ENCODE results near the gene PDCD2L.
"Not testable (repeated sequence)": the region's sequence is repeated elsewhere in the genome, so short reads cannot be mapped to it uniquely, and the experiment has no call there.

The PDCD2L gene

DNA sequence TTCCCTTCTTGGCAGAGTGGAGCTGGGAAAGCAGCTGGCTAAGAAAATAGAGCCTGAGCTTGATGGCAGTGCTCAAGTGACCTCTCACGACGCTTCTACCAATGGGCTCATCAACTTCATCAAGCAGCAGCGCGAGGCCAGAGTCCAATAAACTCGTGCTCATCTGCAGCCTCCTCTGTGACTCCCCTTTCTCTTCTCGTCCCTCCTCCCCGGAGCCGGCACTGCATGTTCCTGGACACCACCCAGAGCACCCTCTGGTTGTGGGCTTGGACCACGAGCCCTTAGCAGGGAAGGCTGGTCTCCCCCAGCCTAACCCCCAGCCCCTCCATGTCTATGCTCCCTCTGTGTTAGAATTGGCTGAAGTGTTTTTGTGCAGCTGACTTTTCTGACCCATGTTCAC, 4.3 kb upstream of the PDCD2L start:
- Histone ChIP-seq H3K27ac (ENCODE audit: low read length) (no peak overlapping the region), H3K27me3 (ENCODE audit: control insufficient read depth, insufficient read depth, low read length) (no peaks in the 10 kb centered on the region), H3K36me3 (ENCODE audit: control insufficient read depth, low read depth, low read length) (peaks cover 41% of the 10 kb centered on the region), H3K4me3 (ENCODE audit: low read length) (no peak overlapping the region), H3K9ac (ENCODE audit: low read length) (no peak overlapping the region), H3K4me1 (ENCODE audit: control insufficient read depth, low read depth, low read length) (no peaks in the 10 kb centered on the region), H3K9me3 (ENCODE audit: control insufficient read depth, low read depth, low read length) (no peaks in the 10 kb centered on the region)

DNA sequence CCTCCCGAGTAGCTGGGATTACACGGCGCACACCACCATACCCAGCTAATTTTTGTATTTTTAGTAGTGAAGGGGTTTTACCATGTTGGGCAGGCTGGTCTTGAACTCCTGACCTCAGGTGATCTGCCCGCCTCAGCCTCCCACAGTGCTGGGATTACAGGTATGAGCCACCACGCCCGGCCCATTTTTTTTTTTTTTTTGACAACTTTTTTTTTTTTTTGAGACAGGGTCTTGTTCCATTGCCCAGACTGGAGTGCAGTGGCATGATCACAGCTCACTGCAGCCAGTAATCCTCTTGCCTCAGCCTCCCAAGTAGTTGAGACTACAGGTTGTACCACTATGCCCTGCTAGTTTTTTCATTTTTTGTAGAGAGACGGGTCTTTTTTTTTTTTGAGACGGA, 3.4 kb upstream of the PDCD2L start:
- not testable (repeated sequence) for H3K27ac ChIP-seq (ENCODE audit: low read length); H3K4me3 ChIP-seq (ENCODE audit: low read length); H3K9me3 ChIP-seq (ENCODE audit: control insufficient read depth, low read depth, low read length); H3K9ac ChIP-seq (ENCODE audit: low read length); H3K4me1 ChIP-seq (ENCODE audit: control insufficient read depth, low read depth, low read length); H3K27me3 ChIP-seq (ENCODE audit: control insufficient read depth, insufficient read depth, low read length)
- H3K36me3 ChIP-seq (ENCODE audit: control insufficient read depth, low read depth, low read length): peaks cover 34% of the 10 kb centered on the region

DNA sequence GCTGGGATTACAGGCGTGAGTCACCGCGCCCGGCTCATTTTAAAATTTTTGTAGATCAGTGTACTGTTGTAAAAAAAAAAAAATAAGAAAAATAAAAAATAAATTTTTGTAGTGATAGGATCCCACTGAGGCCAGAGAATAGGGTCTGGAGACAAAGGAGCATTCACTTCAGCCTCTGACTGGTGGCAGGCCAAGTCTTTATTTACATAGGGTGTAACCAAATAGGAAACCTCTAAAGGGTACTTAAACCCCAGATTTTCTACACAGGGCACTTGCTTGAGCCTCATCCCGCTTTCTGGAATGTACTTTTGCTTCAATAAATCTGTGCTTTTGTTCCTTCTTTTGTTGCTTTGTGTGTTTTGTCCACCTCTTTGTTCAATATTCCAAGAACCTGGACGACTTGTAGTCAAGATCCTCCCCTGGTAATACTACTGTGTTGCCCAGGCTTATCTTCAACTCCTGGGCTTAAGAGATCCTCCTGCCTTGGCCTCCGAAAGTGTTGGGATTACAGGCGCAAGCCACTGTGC, 2.1 kb upstream of the PDCD2L start:
- no peak overlapping the region for H3K27ac ChIP-seq (ENCODE audit: low read length)

DNA sequence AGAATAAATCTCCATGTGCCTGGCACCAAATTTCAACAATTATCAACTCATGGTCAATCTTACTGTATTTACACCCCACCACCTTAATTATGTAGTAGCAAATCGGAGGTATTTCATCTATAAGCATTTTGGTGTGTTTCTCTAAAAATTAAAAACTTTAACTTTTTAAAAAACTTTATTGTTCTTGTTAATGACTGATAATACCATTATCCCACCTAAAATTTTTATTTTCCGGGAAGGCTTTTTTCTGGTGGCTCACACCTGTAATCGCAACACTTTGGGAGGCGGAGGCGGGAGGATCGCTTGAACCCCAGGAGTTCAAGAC, 453 bp upstream of the PDCD2L start:
- H3K4me1 ChIP-seq (ENCODE audit: control insufficient read depth, low read depth, low read length): no peaks in the 10 kb centered on the region
- peaks cover 23% of the 10 kb centered on the region for H3K36me3 ChIP-seq (ENCODE audit: control insufficient read depth, low read depth, low read length)
- H3K9ac ChIP-seq (ENCODE audit: low read length): peak overlapping the region; percentile 78
- H3K27me3 ChIP-seq (ENCODE audit: control insufficient read depth, insufficient read depth, low read length): no peaks in the 10 kb centered on the region
- no peak overlapping the region for H3K27ac ChIP-seq (ENCODE audit: low read length)
- peak overlapping the region; percentile 76 for H3K4me3 ChIP-seq (ENCODE audit: low read length)
- no peaks in the 10 kb centered on the region for H3K9me3 ChIP-seq (ENCODE audit: control insufficient read depth, low read depth, low read length)

More for the DNA sequence above, 2.1 kb upstream of the PDCD2L start:
- Histone ChIP-seq H3K36me3 (ENCODE audit: control insufficient read depth, low read depth, low read length) (peaks cover 23% of the 10 kb centered on the region), H3K9me3 (ENCODE audit: control insufficient read depth, low read depth, low read length) (no peaks in the 10 kb centered on the region), H3K4me3 (ENCODE audit: low read length) (no peak overlapping the region), H3K9ac (ENCODE audit: low read length) (no peak overlapping the region), H3K27me3 (ENCODE audit: control insufficient read depth, insufficient read depth, low read length) (no peaks in the 10 kb centered on the region), H3K4me1 (ENCODE audit: control insufficient read depth, low read depth, low read length) (no peaks in the 10 kb centered on the region)

DNA sequence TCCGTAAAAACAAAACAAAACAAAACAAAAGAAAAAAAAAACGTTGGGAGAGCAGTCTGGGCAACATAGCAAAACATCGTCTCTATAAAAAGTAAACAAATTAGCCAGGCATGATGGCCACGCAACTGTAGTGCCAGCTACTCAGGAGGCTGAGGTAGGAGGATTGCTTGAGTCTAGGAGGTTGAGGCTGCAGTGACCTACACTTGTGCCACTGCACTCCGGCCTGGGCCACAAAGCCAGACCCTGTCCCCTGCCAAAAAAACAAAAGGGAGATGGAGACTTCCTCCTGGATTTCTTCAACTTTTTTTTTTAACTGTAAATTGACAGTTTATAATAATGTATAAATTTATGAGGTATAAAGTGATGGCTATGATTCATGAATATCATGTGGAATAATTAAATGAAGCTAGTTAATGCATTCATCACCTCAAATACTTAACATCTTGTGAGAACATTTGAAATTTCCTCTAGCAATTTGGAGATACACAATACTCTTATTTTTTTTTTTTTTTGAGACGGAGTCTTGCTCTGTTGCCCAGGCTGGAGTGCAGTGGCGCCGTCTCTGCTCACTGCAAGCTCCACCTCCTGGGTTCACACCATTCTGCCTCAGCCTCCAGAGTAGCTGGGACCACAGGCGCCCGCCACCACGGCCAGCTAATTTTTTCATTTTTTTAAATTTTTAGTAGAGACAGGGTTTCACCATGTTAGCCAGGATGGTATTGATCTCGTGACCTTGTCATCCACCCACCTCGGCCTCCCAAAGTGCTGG, 1.9 kb downstream of the PDCD2L start:
- Histone ChIP-seq H3K27ac (ENCODE audit: low read length) (no peak overlapping the region), H3K9me3 (ENCODE audit: control insufficient read depth, low read depth, low read length) (no peaks in the 10 kb centered on the region), H3K36me3 (ENCODE audit: control insufficient read depth, low read depth, low read length) (peaks cover 17% of the 10 kb centered on the region), H3K4me1 (ENCODE audit: control insufficient read depth, low read depth, low read length) (no peaks in the 10 kb centered on the region), H3K4me3 (ENCODE audit: low read length) (no peak overlapping the region), H3K27me3 (ENCODE audit: control insufficient read depth, insufficient read depth, low read length) (no peaks in the 10 kb centered on the region), H3K9ac (ENCODE audit: low read length) (no peak overlapping the region)

DNA sequence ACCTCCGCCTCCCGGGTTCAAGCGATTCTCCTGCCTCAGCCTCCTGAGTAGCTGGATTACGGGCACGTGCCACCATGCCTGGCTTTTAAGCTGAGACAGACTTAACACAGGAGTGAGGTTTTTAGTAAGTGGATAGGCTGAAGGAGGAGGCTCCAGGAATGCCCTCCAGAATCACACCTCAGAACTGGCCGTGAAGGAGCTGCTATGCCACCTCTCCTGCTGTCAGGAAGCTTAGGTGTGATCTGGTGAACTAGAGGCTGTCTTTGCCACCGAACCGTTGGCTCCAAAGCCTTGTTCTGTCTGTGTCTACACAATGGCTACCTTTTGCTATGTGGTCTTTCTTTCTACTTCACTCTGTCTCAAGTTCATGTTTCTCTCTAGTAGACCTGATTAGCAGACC, 4.2 kb downstream of the PDCD2L start:
- no peaks in the 10 kb centered on the region for H3K27me3 ChIP-seq (ENCODE audit: control insufficient read depth, insufficient read depth, low read length)
- H3K9ac ChIP-seq (ENCODE audit: low read length): no peak overlapping the region
- H3K27ac ChIP-seq (ENCODE audit: low read length): no peak overlapping the region
- no peaks in the 10 kb centered on the region for H3K4me1 ChIP-seq (ENCODE audit: control insufficient read depth, low read depth, low read length)
- no peak overlapping the region for H3K4me3 ChIP-seq (ENCODE audit: low read length)
- H3K9me3 ChIP-seq (ENCODE audit: control insufficient read depth, low read depth, low read length): no peaks in the 10 kb centered on the region
- peaks cover 24% of the 10 kb centered on the region for H3K36me3 ChIP-seq (ENCODE audit: control insufficient read depth, low read depth, low read length)

DNA sequence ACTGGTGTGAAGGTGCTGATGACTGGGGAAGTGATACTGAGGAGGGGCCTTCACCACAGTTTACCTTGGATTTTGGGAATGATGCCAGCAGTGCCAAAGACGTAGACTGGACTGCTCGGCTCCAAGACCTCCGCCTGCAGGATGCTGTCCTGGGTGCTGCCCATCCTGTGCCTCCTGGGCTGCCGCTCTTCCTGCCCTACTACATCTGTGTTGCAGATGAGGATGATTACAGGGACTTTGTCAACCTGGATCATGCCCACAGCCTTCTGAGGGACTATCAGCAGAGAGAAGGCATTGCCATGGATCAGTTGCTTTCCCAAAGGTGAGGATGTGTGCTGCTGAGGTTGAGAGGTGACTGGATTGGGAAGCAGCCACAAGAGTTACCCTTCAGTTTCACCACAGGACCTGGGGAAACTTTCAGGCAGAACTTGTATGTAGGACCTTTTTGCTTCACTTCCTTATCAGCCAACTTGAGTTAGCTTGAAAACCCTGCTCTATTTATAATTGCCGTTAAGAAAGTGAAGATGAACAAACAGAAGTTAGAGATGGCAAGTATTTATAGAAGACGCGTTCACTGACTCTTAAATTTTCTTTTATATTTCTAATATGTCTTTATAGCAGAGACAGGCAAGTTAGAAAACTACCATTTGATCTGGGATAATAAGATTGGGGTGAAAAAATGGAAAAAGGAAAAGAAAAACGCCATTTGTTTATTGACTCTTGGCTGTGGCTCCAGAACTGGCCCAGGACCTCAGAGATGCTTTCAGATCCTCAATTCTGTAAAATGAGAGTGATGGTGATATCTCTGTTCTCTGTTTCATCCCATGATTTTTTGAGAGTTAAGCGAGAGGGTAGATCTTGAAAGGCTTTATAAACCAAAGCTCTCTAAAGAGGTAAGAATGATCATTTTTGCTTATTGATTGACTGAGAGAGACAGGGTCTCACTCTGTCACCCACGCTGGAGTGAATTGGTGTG, 5.3 kb downstream of the PDCD2L start:
- no peaks in the 10 kb centered on the region for H3K9me3 ChIP-seq (ENCODE audit: control insufficient read depth, low read depth, low read length)
- no peaks in the 10 kb centered on the region for H3K27me3 ChIP-seq (ENCODE audit: control insufficient read depth, insufficient read depth, low read length)
- no peak overlapping the region for H3K27ac ChIP-seq (ENCODE audit: low read length)
- no peaks in the 10 kb centered on the region for H3K4me1 ChIP-seq (ENCODE audit: control insufficient read depth, low read depth, low read length)
- peaks cover 28% of the 10 kb centered on the region for H3K36me3 ChIP-seq (ENCODE audit: control insufficient read depth, low read depth, low read length)
- no peak overlapping the region for H3K4me3 ChIP-seq (ENCODE audit: low read length)
- no peak overlapping the region for H3K9ac ChIP-seq (ENCODE audit: low read length)

DNA sequence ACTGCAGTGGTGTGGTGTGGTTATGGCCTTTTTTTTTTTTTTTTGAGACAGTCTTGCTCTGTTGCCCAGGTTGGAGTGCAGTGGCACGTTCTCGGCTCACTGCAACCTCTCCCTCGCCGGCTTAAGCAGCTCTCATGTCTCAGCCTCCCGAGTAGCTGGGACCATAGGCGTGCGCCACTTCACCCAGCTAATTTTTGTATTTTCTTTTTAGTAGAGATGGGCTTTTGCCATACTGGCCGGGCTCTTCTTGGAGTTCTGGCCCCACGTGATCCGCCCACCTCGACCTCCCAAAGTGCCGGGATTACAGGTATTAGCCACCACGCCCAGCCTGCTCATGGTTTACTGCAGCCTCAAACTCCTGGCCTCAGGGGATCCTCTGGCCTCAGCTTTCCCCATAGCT, 7.0 kb downstream of the PDCD2L start:
- Histone ChIP-seq H3K27ac (ENCODE audit: low read length) (no peak overlapping the region), H3K9ac (ENCODE audit: low read length) (no peak overlapping the region), H3K27me3 (ENCODE audit: control insufficient read depth, insufficient read depth, low read length) (no peaks in the 10 kb centered on the region), H3K9me3 (ENCODE audit: control insufficient read depth, low read depth, low read length) (no peaks in the 10 kb centered on the region), H3K4me3 (ENCODE audit: low read length) (no peak overlapping the region), H3K36me3 (ENCODE audit: control insufficient read depth, low read depth, low read length) (peaks cover 41% of the 10 kb centered on the region), H3K4me1 (ENCODE audit: control insufficient read depth, low read depth, low read length) (no peaks in the 10 kb centered on the region)

DNA sequence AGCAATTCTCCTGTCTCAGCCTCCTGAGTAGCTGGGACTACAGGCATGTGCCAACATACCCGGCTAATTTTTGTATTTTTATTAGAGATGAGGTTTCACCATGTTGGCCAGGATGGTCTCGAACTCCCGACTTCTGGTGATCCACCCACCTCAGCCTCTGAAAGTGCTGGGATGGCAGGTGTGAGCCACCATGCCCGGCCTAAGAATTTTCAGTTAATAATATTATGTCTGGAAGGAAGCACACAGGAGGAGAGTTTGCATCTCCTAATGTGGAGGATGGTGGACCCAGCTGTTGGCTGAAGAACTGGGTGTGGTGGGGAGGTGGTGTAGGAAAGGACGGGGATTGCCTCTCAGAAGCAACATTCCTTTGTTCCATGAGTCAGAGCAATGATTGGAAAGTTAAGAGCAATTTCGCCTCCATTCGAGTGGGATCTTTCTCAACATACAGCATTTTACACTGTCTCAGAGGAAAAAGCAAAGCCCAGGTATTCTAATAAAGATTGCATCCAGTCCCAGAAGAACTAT, 11.9 kb downstream of the PDCD2L start:
- Histone ChIP-seq H3K4me1 (ENCODE audit: control insufficient read depth, low read depth, low read length) (no peaks in the 10 kb centered on the region), H3K9me3 (ENCODE audit: control insufficient read depth, low read depth, low read length) (no peaks in the 10 kb centered on the region), H3K36me3 (ENCODE audit: control insufficient read depth, low read depth, low read length) (peaks cover 39% of the 10 kb centered on the region), H3K9ac (ENCODE audit: low read length) (no peak overlapping the region), H3K4me3 (ENCODE audit: low read length) (no peak overlapping the region), H3K27me3 (ENCODE audit: control insufficient read depth, insufficient read depth, low read length) (no peaks in the 10 kb centered on the region), H3K27ac (ENCODE audit: low read length) (no peak overlapping the region)

DNA sequence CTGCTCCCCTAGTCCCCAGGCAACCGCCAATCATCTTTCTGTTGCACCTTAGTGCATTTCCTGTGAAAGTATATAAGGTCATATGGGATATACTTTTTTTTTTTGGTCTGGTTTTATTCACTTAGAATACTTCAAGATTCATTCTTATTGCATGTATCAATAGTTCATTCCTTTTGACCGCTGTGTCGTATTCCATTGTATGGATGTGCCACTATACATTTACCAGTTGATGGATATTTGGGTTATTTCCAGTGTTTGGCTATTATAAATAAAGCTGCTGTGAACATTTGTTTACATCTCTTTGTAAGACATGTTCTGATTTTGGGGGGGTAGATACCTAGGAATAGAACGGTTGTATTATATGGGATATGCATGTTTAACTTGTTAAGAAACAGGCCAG, 14.1 kb downstream of the PDCD2L start:
- H3K9ac ChIP-seq (ENCODE audit: low read length): no peak overlapping the region
- H3K4me1 ChIP-seq (ENCODE audit: control insufficient read depth, low read depth, low read length): no peaks in the 10 kb centered on the region
- no peak overlapping the region for H3K27ac ChIP-seq (ENCODE audit: low read length)
- peaks cover 41% of the 10 kb centered on the region for H3K36me3 ChIP-seq (ENCODE audit: control insufficient read depth, low read depth, low read length)
- H3K9me3 ChIP-seq (ENCODE audit: control insufficient read depth, low read depth, low read length): no peaks in the 10 kb centered on the region
- H3K4me3 ChIP-seq (ENCODE audit: low read length): no peak overlapping the region
- no peaks in the 10 kb centered on the region for H3K27me3 ChIP-seq (ENCODE audit: control insufficient read depth, insufficient read depth, low read length)

DNA sequence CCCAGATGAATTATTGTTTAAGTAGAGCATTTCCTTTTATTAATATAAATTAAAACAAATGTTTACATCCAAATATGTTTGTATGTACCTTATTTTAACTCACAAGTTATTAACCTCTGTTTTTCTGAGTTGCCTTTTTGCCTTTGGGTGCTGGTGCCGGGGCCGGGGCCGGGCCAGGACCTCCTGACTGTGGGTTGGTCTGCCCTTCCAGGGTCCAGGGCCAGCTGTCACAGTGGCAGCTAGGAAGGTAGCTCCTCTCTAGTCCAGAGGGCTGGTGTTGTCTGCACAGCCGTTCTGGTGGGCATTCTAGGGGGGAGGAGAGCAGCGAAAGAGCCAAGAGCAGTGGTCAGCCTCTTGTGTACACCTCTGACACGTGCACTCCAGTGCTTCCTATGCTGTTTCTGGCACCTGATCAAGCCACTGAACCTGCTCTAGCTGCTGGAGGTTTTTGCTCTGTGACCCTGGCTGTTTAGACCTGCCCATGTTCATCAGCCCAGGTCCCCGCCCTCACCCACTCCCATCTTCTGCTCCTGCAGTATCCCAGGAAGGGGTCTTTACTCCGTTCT, 22.0 kb downstream of the PDCD2L start:
- Histone ChIP-seq H3K4me1 (ENCODE audit: control insufficient read depth, low read depth, low read length) (peaks cover 14% of the 10 kb centered on the region), H3K27ac (ENCODE audit: low read length) (no peak overlapping the region), H3K9ac (ENCODE audit: low read length) (no peak overlapping the region), H3K9me3 (ENCODE audit: control insufficient read depth, low read depth, low read length) (no peaks in the 10 kb centered on the region), H3K27me3 (ENCODE audit: control insufficient read depth, insufficient read depth, low read length) (no peaks in the 10 kb centered on the region), H3K4me3 (ENCODE audit: low read length) (no peak overlapping the region), H3K36me3 (ENCODE audit: control insufficient read depth, low read depth, low read length) (peaks cover 22% of the 10 kb centered on the region)
